Activated naive CD8-positive, alpha-beta T cell treated with anti-CD3 and anti-CD28 coated beads, Interleukin-2, amount 10 ng/mL, durations not matched to agents 7 days and 5 days (primary cell): Measurements from ENCODE around the gene CD300A. TPM values are rescaled to one million over a fixed set of nuclear protein-coding genes. Genes with fewer than 3 reads are reported as not detected.

Experiments used
- ATAC-seq: fragments of 150-1000 bp; cut with Tn5 transposase; one replicate; pipeline ENCODE4 v1.10.0; 2021; ENCODE audit warnings: low read depth, moderate library complexity
- POLR2A ChIA-PET: fragments of 350-600 bp; sonication (Branson Sonifier 250); formaldehyde crosslinking; loops from one replicate; lab custom pipeline; 2021; ENCODE audit warnings: antibody characterized with exemption; lab: Charles Lee
- DNase-seq: peaks from one replicate; pipeline ENCODE4 v3.0.0; 2021
- H3K27ac Mint-ChIP-seq: one replicate; pipeline ENCODE4 v1.8.0; 2022; ENCODE audit warnings: mild to moderate bottlenecking, mixed read lengths
- H3K27me3 Mint-ChIP-seq: one replicate; pipeline ENCODE4 v1.8.0; 2022; ENCODE audit warnings: mild to moderate bottlenecking, moderate library complexity, mixed read lengths
- H3K36me3 Mint-ChIP-seq: one replicate; pipeline ENCODE4 v1.8.0; 2021; ENCODE audit warnings: mild to moderate bottlenecking, mixed read lengths
- H3K4me1 Mint-ChIP-seq: one replicate; pipeline ENCODE4 v1.8.0; 2021; ENCODE audit warnings: mixed read lengths
- H3K4me3 Mint-ChIP-seq: one replicate; pipeline ENCODE4 v1.8.0; 2022; ENCODE audit warnings: mild to moderate bottlenecking, moderate library complexity, mixed read lengths
- H3K9me3 Mint-ChIP-seq: one replicate; pipeline ENCODE4 v1.8.0; 2021; ENCODE audit warnings: mixed read lengths
- total RNA-seq, 2 experiments: library from RNA; stranded (reverse); gene quantifications; one replicate each; pipeline ENCODE4 v1.2.3, GENCODE V29; 2021

CD300A gene
- total RNA-seq, 2 experiments from 2014 or later, result 10.6 to 12.7 TPM

DNA sequence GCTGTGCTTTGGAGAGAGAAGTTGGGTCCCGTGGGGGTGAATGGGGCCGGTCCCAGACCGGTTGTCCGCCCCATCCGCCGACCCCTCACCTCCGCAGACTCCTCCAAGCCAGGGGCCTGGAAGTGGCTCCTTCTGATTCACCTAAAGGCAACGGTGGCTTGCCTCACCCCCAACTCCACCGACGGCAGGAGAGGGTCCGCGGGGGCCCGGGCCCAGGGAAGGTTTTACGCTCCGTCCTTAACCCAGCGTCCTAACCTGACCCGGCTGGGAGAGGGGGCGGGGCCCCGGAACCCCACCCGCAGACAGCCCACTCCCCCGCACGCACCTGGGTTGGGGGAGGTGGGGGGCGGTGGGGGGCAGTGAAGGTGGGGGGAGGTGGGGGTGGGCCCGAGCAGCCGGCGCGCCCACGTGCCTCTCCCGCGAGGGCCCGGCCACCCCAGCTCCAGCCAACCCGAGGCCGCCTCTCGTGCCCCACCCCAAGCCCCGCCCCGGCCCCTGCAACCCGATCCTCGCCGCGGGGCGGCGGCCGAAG lies 12.7 kb upstream of the CD300A start:
- peaks cover 12% of the 10 kb centered on the region for H3K4me1 Mint-ChIP-seq

DNA sequence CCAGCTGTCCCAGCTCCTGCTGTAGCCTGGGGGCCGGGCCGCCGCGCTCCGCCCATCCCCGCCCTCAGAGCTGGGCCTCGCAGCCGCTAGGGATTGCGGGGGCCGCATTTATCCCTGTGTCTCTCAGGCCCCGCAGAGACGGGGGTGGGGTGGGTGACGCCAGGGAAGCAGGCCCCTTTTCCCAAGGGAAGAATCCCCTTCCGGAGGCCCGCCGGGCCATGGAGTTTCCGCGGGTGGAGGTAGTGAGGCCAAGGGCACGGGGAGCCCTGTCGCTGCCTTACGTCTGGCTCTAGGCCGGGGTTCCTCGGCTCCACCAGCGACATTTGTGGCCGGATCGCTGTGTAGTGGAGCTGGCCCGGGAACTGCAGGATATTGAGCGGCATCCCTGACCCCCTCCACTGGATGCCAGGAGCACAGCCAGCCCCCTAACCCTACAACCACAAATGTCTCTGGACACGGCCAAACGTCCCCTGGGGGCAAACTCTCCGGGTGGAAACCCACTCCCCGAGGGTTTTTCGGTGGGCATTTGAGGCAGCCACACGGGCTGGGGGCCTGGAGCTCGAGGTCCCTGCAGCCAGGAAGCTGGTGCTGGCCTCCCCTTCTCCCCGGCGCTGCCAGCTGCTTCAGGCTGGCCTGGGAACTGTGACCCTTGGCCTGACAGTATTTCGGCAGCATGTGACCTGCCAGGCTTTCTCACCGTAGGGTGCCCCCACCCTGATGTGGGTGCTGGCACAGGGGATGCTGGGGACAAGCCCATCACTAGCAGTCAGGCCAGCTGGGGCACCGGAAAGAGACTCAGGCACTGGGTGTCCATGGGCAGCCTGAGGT lies 12.0 kb upstream of the CD300A start:
- peak; percentile 80 for DNase-seq
- no peaks in the 10 kb centered on the region for H3K9me3 Mint-ChIP-seq
- H3K27ac Mint-ChIP-seq, result no peak overlapping the region
- H3K4me3 Mint-ChIP-seq, result no peak overlapping the region
- H3K4me1 Mint-ChIP-seq, result peaks cover 12% of the 10 kb centered on the region
- H3K27me3 Mint-ChIP-seq, result peaks cover 26% of the 10 kb centered on the region
- POLR2A ChIA-PET, result no interaction called here
- H3K36me3 Mint-ChIP-seq, result no peaks in the 10 kb centered on the region
- ATAC-seq, result peak; percentile 89

More for the DNA sequence above, 12.7 kb upstream of the CD300A start:
- H3K36me3 Mint-ChIP-seq, result no peaks in the 10 kb centered on the region
- ATAC-seq (peak; percentile 24), DNase-seq (no peak)
- H3K27me3 Mint-ChIP-seq, result peaks cover 19% of the 10 kb centered on the region
- H3K4me3 Mint-ChIP-seq, result no peak overlapping the region
- no peak overlapping the region for H3K27ac Mint-ChIP-seq
- POLR2A ChIA-PET, result no interaction called here
- H3K9me3 Mint-ChIP-seq, result no peaks in the 10 kb centered on the region

GRCh38 chr17:74455025-74455545 lies 11.3 kb upstream of the CD300A start:
- no peak overlapping the region for H3K27ac Mint-ChIP-seq
- no peak overlapping the region for H3K4me3 Mint-ChIP-seq
- POLR2A ChIA-PET, result no interaction called here
- no peak for DNase-seq
- H3K4me1 Mint-ChIP-seq, result peaks cover 12% of the 10 kb centered on the region
- H3K27me3 Mint-ChIP-seq, result peaks cover 29% of the 10 kb centered on the region
- no peaks in the 10 kb centered on the region for H3K9me3 Mint-ChIP-seq
- no peaks in the 10 kb centered on the region for H3K36me3 Mint-ChIP-seq
- ATAC-seq, result no peak

DNA sequence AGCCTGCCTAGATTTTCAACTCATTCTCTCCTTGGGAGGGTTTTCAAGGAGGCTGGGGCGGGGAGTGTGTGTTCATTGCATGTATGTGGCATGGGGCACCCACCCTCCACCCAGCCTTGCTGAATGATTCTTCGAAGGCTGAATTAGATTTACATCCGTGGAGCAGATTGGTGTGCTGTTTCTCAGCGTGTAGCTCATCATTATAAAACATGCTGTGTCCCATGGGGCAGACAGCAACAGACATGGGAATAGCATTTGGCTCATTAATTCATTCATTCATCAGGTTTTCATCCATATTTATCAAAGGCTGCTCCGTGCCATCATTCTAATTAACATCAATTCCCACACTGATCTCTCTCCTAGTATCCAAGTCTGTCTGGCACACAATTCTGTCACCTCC lies 10.6 kb upstream of the CD300A start:
- POLR2A ChIA-PET, result interaction anchor here (1.1 kb wide), 1 partner anchor 77 kb away, joined by 4 read pairs; no protein-coding TSS in a partner anchor
- peaks cover 31% of the 10 kb centered on the region for H3K27me3 Mint-ChIP-seq
- ATAC-seq (no peak), DNase-seq (no peak)
- no peaks in the 10 kb centered on the region for H3K36me3 Mint-ChIP-seq
- H3K9me3 Mint-ChIP-seq, result no peaks in the 10 kb centered on the region
- peaks cover 12% of the 10 kb centered on the region for H3K4me1 Mint-ChIP-seq
- H3K27ac Mint-ChIP-seq, result no peak overlapping the region
- no peak overlapping the region for H3K4me3 Mint-ChIP-seq

DNA sequence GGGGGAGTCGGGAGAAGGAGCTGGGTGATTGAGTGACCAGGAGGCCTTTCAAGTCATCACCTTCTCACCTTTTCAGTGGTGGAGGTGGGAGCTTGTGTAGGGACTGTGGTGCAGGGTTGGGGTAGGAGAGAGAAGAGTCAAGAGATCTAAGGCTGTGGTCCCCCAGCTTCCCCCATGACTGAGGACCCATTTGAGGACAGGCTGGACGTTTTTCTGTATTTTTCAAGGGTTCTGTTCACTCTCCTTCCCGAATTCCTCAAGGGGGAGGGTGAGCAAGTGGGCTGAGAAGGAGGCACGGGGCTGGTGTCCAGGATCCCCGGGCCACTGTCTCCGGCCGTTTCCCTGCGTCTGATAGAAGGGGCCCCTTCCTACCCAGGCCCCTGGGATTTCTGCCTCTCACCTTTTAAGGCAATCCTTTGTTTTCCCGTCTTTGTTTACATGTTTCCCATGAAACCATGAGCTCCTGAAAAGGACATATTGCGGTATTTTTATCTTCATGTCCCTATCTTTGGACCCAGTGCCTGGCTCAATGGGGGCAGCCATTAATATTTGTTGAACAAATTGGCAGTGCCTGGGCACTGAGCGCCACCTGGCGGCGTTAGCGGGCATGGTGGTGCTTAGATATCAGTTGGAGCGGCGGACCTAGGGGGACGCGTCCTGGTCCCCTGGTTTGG lies 9.2 kb upstream of the CD300A start:
- Mint-ChIP-seq H3K9me3 (no peaks in the 10 kb centered on the region), H3K4me3 (no peak overlapping the region), H3K36me3 (no peaks in the 10 kb centered on the region), H3K27me3 (peaks cover 30% of the 10 kb centered on the region), H3K4me1 (peaks cover 13% of the 10 kb centered on the region), H3K27ac (no peak overlapping the region)
- DNase-seq (peak; percentile 80), ATAC-seq (peak; percentile 30)
- POLR2A ChIA-PET, result interaction anchor here (1.1 kb wide), 1 partner anchor 78 kb away, joined by 4 read pairs; no protein-coding TSS in a partner anchor

DNA sequence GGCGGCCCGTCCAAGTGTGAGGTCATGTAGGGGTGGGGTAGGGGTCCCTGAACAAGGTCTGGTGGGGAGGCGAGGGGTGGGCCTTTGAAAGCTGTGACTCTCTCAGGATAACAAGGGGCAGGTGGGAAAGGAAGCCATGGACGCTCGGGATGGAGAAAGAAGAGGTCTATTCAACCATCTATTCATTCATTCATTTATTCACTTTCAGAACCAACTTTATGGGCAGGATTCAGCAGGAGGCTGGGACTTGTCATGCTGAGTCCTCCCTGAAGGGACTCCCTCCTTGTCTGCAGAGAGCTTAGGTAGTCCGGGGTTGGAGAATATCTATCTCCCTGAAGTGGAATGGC lies 8.6 kb upstream of the CD300A start:
- H3K4me3 Mint-ChIP-seq, result no peak overlapping the region
- POLR2A ChIA-PET, result no interaction called here
- H3K27ac Mint-ChIP-seq, result no peak overlapping the region
- no peak for ATAC-seq
- peaks cover 25% of the 10 kb centered on the region for H3K27me3 Mint-ChIP-seq
- DNase-seq, result no peak
- peaks cover 14% of the 10 kb centered on the region for H3K4me1 Mint-ChIP-seq
- no peaks in the 10 kb centered on the region for H3K36me3 Mint-ChIP-seq
- H3K9me3 Mint-ChIP-seq, result no peaks in the 10 kb centered on the region

DNA sequence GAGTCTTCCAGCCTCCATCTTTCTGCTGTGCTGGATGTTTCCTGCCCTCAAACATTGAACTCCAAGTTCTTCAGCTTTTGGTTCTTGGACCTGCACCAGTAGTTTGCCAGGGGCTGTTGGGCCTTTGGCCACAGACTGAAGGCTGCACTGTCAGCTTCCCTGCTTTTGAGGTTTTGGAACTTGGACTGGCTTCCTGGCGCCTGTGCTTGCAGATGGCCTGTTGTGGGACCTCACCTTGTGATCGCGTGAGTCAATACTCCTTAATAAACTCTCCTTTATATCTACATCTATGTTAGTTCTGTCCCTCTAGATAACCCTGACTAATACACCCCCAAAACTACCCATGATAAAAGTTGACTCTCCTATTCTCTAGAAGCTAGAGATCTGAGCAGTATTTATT lies 7.6 kb upstream of the CD300A start:
- Mint-ChIP-seq H3K9me3 (no peaks in the 10 kb centered on the region), H3K27me3 (peaks cover 20% of the 10 kb centered on the region), H3K4me3 (no peak overlapping the region), H3K36me3 (no peaks in the 10 kb centered on the region), H3K27ac (no peak overlapping the region), H3K4me1 (peaks cover 22% of the 10 kb centered on the region)
- POLR2A ChIA-PET, result no interaction called here
- ATAC-seq (no peak), DNase-seq (no peak)

GRCh38 chr17:74459622-74460021 lies 6.8 kb upstream of the CD300A start:
- peaks cover 25% of the 10 kb centered on the region for H3K4me1 Mint-ChIP-seq

DNA sequence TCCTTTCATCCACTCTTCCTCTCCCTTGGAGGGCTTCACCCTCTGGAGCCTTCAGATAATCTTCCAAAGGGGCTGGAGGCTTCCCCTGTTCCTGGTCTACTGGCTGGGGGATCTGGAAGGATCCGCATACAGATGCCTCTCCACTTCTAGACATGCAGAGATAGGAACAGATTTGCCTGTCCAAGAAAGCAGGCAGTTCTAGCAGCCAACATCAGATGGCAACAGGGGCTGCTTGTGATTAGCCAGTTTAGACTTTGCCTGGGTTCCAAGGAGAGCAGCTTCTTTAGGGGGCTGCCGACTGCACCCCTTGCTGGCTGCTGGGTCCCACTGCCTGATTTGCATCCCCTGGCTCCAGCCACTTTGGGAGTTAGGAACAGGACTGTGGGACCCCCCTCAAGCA lies 6.2 kb upstream of the CD300A start:
- Mint-ChIP-seq H3K4me3 (no peak overlapping the region), H3K27me3 (peaks cover 20% of the 10 kb centered on the region), H3K9me3 (no peaks in the 10 kb centered on the region), H3K4me1 (peaks cover 25% of the 10 kb centered on the region), H3K27ac (no peak overlapping the region), H3K36me3 (no peaks in the 10 kb centered on the region)
- no peak for ATAC-seq
- POLR2A ChIA-PET, result no interaction called here
- no peak for DNase-seq

More at GRCh38 chr17:74459622-74460021, 6.8 kb upstream of the CD300A start:
- POLR2A ChIA-PET, result no interaction called here
- peaks cover 20% of the 10 kb centered on the region for H3K27me3 Mint-ChIP-seq
- H3K36me3 Mint-ChIP-seq, result no peaks in the 10 kb centered on the region
- no peaks in the 10 kb centered on the region for H3K9me3 Mint-ChIP-seq
- no peak overlapping the region for H3K27ac Mint-ChIP-seq
- ATAC-seq (no peak), DNase-seq (no peak)
- no peak overlapping the region for H3K4me3 Mint-ChIP-seq

DNA sequence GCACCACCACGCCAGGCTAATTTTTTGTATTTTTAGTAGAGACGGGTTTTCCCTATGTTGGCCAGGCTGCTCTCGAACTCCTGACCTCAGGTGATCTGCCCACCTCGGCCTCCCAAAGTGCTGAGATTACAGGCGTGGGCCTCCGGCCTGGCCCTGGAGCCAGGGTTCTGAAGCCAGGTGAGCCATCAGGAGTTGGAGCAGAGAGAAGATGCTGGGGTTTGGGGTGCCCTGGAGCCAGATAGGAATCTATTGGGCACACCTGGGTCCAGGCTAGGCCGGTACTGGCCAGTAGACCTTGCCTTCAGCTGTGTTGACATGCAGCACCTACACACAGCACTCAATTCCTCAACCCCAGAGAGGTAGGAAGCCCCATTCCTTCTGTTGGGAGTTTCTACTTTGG lies 5.4 kb upstream of the CD300A start:
- DNase-seq (no peak), ATAC-seq (no peak)
- Mint-ChIP-seq H3K9me3 (no peaks in the 10 kb centered on the region), H3K27me3 (peaks cover 19% of the 10 kb centered on the region), H3K36me3 (no peaks in the 10 kb centered on the region), H3K4me3 (no peak overlapping the region), H3K27ac (no peak overlapping the region), H3K4me1 (peaks cover 25% of the 10 kb centered on the region)
- POLR2A ChIA-PET, result interaction anchor here (0.7 kb wide), 1 partner anchor 9 kb away, joined by 3 read pairs; no protein-coding TSS in a partner anchor

DNA sequence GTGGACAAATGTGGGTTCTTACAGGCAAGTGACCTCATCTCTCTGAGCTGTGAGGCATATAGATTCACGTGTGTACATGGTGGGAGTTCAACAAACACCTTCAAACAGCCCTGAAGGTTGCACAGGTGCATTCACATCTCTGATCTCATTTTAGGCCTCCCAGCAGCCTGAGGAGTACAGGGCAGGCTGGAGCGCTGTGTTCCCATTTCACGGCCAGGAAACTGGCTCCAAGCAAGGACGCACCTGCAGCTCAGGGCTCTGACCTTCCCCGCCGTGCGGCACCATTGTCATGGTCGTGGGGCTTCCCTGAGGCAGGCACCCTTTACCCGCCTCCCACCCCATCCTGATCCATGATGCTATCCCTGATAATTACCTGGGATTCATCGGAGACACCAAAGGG lies 4.8 kb upstream of the CD300A start:
- POLR2A ChIA-PET, result interaction anchor here (0.7 kb wide), 1 partner anchor 10 kb away, joined by 3 read pairs; no protein-coding TSS in a partner anchor
- Mint-ChIP-seq H3K27ac (no peak overlapping the region), H3K36me3 (no peaks in the 10 kb centered on the region), H3K9me3 (no peaks in the 10 kb centered on the region), H3K4me1 (peaks cover 25% of the 10 kb centered on the region), H3K4me3 (no peak overlapping the region), H3K27me3 (peaks cover 17% of the 10 kb centered on the region)
- ATAC-seq (no peak), DNase-seq (no peak)

- Mint-ChIP-seq H3K4me1 (peaks cover 29% of the 10 kb centered on the region), H3K36me3 (no peaks in the 10 kb centered on the region), H3K27me3 (peaks cover 12% of the 10 kb centered on the region), H3K27ac (no peak overlapping the region), H3K4me3 (no peak overlapping the region), H3K9me3 (no peaks in the 10 kb centered on the region)
- no peak for DNase-seq
- ATAC-seq, result no peak
- POLR2A ChIA-PET, result interaction anchor here (1.5 kb wide), 1 partner anchor 13 kb away, joined by 4 read pairs; no protein-coding TSS in a partner anchor
Measured at GRCh38 chr17:74464730-74465377, 1.6 kb upstream of the CD300A start.
